BLaER1 (cell line): ENCODE results near the gene TPD52L3.
A peak's percentile ranks its signal among the peaks of the same experiment; 100 is the strongest.

Experiments
- H3K27ac ChIP-seq: shearing (Covaris generic); formaldehyde crosslinking; 2 replicates; pipeline ENCODE4 v1.8.1; 2022
- H3K27me3 ChIP-seq: shearing (Covaris generic); formaldehyde crosslinking; 2 replicates; pipeline ENCODE4 v1.8.1; 2022
- H3K36me3 ChIP-seq: shearing (Covaris generic); formaldehyde crosslinking; 2 replicates; pipeline ENCODE4 v1.8.1; 2022
- H3K4me1 ChIP-seq: shearing (Covaris generic); formaldehyde crosslinking; 2 replicates; pipeline ENCODE4 v1.8.1; 2022
- H3K4me2 ChIP-seq: shearing (Covaris generic); formaldehyde crosslinking; 2 replicates; pipeline ENCODE4 v1.8.1; 2022
- H3K4me3 ChIP-seq: shearing (Covaris generic); formaldehyde crosslinking; 2 replicates; pipeline ENCODE4 v1.8.1; 2022
- H3K9ac ChIP-seq: shearing (Covaris generic); formaldehyde crosslinking; 2 replicates; pipeline ENCODE4 v1.8.1; 2022
- H3K9me3 ChIP-seq: shearing (Covaris generic); formaldehyde crosslinking; 2 replicates; pipeline ENCODE4 v1.8.1; 2022
- H4K20me1 ChIP-seq: shearing (Covaris generic); formaldehyde crosslinking; 2 replicates; pipeline ENCODE4 v1.8.1; 2022
- Cebpa-rat ChIP-seq: shearing (Covaris generic); IDR thresholded peaks from 2 replicates; pipeline ENCODE4 v1.8.1; 2022

TPD52L3 gene

DNA sequence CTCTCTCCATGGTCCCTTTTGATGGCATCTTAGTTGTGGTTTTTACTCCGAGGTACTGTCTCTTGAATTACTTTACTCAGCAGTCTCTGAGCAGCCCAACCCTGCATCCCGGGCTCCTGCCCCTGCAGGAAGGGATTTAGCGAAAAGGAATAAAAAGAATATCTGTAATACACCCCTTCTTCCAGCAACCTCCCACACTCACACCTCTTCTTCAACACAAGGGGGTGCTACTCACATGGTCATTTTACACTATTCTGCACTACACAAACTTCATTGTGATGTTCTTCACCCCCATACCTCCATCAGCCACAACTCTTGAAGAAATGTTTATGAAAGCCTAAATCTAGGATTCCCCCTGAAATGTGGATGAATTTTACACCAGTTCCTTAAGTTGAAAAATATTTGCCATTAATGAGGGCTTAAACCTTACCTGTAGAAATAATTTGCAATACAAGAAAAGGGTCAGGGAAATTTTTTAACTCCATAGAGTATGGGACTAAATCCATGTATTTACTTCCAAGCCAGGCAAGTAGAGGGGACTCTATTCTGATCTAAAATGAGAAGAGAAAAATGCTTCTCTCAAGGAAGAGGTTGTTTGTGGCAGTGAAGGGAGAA lies 26.0 kb downstream of the TPD52L3 start:
- 0 out of 2 replicates have a peak overlapping the region, but pooled peaks have one; percentile 20 for H3K4me2 ChIP-seq
- H3K9me3 ChIP-seq, result no peaks in the 10 kb centered on the region
- no peaks in the 10 kb centered on the region for H3K36me3 ChIP-seq
- TF ChIP-seq Cebpa-rat, result no peak
- H3K27ac ChIP-seq, result no peak overlapping the region
- no peak overlapping the region for H3K9ac ChIP-seq
- H3K4me1 ChIP-seq, result peaks cover 21% of the 10 kb centered on the region
- no peak overlapping the region for H3K4me3 ChIP-seq
- no peaks in the 10 kb centered on the region for H3K27me3 ChIP-seq
- no peaks in the 10 kb centered on the region for H4K20me1 ChIP-seq

GRCh38 chr9:6355728-6356127 lies 27.6 kb downstream of the TPD52L3 start:
- no peaks in the 10 kb centered on the region for H4K20me1 ChIP-seq
- H3K4me1 ChIP-seq, result peaks cover 21% of the 10 kb centered on the region
- no peaks in the 10 kb centered on the region for H3K9me3 ChIP-seq
- no peak overlapping the region for H3K4me3 ChIP-seq
- peak overlapping the region; percentile 65 for H3K4me2 ChIP-seq
- peak overlapping the region; percentile 51 for H3K9ac ChIP-seq
- no peaks in the 10 kb centered on the region for H3K27me3 ChIP-seq
- TF ChIP-seq Cebpa-rat, result no peak
- peak overlapping the region; percentile 32; the same call in 1 of the 2 replicates for H3K27ac ChIP-seq
- H3K36me3 ChIP-seq, result no peaks in the 10 kb centered on the region

- Histone ChIP-seq H3K27me3 (no peaks in the 10 kb centered on the region), H3K4me3 (no peak overlapping the region), H3K36me3 (no peaks in the 10 kb centered on the region), H3K9ac (no peak overlapping the region), H3K9me3 (no peaks in the 10 kb centered on the region), H3K4me1 (peaks cover 21% of the 10 kb centered on the region), H3K4me2 (no peak overlapping the region), H4K20me1 (no peaks in the 10 kb centered on the region), H3K27ac (no peak overlapping the region)
- no peak for TF ChIP-seq Cebpa-rat
Observed at GRCh38 chr9:6356441-6356840, 28.3 kb downstream of the TPD52L3 start.

GRCh38 chr9:6356904-6357303 lies 28.7 kb downstream of the TPD52L3 start:
- Histone ChIP-seq H3K9me3 (no peaks in the 10 kb centered on the region), H3K36me3 (no peaks in the 10 kb centered on the region), H4K20me1 (no peaks in the 10 kb centered on the region), H3K27ac (no peak overlapping the region), H3K4me1 (peaks cover 21% of the 10 kb centered on the region), H3K4me2 (no peak overlapping the region), H3K4me3 (no peak overlapping the region), H3K27me3 (no peaks in the 10 kb centered on the region), H3K9ac (no peak overlapping the region)
- no peak for TF ChIP-seq Cebpa-rat

- Histone ChIP-seq H3K36me3 (no peaks in the 10 kb centered on the region), H3K9ac (no peak overlapping the region), H4K20me1 (no peaks in the 10 kb centered on the region), H3K27me3 (no peaks in the 10 kb centered on the region), H3K4me1 (no peaks in the 10 kb centered on the region), H3K9me3 (peaks cover 32% of the 10 kb centered on the region), H3K27ac (no peak overlapping the region), H3K4me2 (no peak overlapping the region), H3K4me3 (no peak overlapping the region)
- no peak for TF ChIP-seq Cebpa-rat
Observed at GRCh38 chr9:6367128-6367890, 39.1 kb downstream of the TPD52L3 start.

- Histone ChIP-seq H3K9ac (no peak overlapping the region), H3K4me3 (no peak overlapping the region), H3K9me3 (peaks cover 38% of the 10 kb centered on the region), H3K27ac (no peak overlapping the region), H3K4me2 (no peak overlapping the region), H4K20me1 (no peaks in the 10 kb centered on the region), H3K27me3 (no peaks in the 10 kb centered on the region), H3K4me1 (no peaks in the 10 kb centered on the region), H3K36me3 (no peaks in the 10 kb centered on the region)
- TF ChIP-seq Cebpa-rat, result no peak
Observed at GRCh38 chr9:6368831-6369230, 40.7 kb downstream of the TPD52L3 start.
